ENCODE measurements around the gene GPC4. TPM values are rescaled to one million over a fixed set of nuclear protein-coding genes. Genes with fewer than 3 reads are reported as not detected.

The GPC4 gene
- total and polyA plus RNA-seq, 2 experiments from 2014 or later: 124 to 183 TPM

DNA sequence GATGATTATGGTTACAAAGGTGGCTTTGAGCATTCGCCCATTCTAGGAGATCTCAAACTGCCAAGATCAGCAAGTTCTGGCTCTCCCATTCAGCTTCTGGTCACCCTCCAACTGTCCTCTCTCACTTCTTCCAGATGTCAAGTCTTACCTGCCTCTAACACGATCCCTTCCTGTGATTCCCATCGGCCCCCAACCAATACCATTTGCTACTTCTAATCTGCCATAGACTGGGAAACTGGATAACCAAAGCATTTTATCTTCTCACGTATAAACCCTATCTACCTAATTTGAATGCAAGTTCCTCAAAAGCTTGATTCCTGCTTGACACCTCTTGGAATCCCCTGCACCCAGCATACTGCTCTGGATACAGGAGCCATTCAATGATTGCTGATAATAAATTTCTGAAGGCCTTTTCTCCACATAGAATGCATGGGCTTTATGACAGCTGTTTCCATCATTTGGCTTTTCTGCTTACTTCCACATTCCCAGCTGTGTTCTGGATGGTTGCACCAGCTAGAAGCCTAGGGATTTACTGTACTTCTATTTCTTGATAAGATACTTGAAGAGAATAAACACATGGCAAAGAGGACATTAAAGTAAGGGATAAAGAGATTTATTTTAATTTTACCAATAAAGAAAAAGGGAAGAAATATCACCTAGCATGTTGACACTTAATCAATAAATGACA is 9.6 kb downstream of the GPC4 start (continued):
- TF ChIP-seq, protein P1, sequence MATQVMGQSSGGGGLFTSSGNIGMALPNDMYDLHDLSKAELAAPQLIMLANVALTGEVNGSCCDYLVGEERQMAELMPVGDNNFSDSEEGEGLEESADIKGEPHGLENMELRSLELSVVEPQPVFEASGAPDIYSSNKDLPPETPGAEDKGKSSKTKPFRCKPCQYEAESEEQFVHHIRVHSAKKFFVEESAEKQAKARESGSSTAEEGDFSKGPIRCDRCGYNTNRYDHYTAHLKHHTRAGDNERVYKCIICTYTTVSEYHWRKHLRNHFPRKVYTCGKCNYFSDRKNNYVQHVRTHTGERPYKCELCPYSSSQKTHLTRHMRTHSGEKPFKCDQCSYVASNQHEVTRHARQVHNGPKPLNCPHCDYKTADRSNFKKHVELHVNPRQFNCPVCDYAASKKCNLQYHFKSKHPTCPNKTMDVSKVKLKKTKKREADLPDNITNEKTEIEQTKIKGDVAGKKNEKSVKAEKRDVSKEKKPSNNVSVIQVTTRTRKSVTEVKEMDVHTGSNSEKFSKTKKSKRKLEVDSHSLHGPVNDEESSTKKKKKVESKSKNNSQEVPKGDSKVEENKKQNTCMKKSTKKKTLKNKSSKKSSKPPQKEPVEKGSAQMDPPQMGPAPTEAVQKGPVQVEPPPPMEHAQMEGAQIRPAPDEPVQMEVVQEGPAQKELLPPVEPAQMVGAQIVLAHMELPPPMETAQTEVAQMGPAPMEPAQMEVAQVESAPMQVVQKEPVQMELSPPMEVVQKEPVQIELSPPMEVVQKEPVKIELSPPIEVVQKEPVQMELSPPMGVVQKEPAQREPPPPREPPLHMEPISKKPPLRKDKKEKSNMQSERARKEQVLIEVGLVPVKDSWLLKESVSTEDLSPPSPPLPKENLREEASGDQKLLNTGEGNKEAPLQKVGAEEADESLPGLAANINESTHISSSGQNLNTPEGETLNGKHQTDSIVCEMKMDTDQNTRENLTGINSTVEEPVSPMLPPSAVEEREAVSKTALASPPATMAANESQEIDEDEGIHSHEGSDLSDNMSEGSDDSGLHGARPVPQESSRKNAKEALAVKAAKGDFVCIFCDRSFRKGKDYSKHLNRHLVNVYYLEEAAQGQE (IDR thresholded peaks at IDR 0.05; ENCODE audit: unreplicated experiment): no peak

DNA sequence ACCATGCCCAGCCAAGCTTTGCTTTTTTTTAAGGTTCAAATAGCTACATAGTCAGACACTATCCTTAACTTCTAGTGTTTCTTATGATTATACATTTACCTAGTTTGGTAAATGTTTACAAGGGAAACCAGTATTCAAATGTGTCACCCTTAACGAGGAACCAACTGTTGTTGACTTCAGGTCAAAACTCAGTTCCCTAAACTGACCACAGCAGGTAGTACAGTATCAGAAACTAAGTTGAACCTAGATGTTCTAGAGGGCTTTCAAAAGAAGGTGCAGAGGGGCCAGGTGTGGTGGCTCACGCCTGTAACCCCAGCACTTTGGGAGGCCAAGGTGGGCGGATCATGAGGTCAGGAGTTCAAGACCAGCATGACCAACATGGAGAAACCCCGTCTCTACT is 11.3 kb downstream of the GPC4 start:
- H3K27ac ChIP-seq (ENCODE audit: low read depth): no peak overlapping the region
- H3K27ac Mint-ChIP-seq: no peak overlapping the region
- no peak overlapping the region for H3K4me3 Mint-ChIP-seq
- peaks cover 28% of the 10 kb centered on the region for H4K20me1 ChIP-seq (replicated peaks; ENCODE audit: insufficient read depth)
- no peak for TF ChIP-seq POLR2AphosphoS5 (IDR thresholded peaks at IDR 0.05; ENCODE audit: low read depth)
- TF ChIP-seq, protein P2, sequence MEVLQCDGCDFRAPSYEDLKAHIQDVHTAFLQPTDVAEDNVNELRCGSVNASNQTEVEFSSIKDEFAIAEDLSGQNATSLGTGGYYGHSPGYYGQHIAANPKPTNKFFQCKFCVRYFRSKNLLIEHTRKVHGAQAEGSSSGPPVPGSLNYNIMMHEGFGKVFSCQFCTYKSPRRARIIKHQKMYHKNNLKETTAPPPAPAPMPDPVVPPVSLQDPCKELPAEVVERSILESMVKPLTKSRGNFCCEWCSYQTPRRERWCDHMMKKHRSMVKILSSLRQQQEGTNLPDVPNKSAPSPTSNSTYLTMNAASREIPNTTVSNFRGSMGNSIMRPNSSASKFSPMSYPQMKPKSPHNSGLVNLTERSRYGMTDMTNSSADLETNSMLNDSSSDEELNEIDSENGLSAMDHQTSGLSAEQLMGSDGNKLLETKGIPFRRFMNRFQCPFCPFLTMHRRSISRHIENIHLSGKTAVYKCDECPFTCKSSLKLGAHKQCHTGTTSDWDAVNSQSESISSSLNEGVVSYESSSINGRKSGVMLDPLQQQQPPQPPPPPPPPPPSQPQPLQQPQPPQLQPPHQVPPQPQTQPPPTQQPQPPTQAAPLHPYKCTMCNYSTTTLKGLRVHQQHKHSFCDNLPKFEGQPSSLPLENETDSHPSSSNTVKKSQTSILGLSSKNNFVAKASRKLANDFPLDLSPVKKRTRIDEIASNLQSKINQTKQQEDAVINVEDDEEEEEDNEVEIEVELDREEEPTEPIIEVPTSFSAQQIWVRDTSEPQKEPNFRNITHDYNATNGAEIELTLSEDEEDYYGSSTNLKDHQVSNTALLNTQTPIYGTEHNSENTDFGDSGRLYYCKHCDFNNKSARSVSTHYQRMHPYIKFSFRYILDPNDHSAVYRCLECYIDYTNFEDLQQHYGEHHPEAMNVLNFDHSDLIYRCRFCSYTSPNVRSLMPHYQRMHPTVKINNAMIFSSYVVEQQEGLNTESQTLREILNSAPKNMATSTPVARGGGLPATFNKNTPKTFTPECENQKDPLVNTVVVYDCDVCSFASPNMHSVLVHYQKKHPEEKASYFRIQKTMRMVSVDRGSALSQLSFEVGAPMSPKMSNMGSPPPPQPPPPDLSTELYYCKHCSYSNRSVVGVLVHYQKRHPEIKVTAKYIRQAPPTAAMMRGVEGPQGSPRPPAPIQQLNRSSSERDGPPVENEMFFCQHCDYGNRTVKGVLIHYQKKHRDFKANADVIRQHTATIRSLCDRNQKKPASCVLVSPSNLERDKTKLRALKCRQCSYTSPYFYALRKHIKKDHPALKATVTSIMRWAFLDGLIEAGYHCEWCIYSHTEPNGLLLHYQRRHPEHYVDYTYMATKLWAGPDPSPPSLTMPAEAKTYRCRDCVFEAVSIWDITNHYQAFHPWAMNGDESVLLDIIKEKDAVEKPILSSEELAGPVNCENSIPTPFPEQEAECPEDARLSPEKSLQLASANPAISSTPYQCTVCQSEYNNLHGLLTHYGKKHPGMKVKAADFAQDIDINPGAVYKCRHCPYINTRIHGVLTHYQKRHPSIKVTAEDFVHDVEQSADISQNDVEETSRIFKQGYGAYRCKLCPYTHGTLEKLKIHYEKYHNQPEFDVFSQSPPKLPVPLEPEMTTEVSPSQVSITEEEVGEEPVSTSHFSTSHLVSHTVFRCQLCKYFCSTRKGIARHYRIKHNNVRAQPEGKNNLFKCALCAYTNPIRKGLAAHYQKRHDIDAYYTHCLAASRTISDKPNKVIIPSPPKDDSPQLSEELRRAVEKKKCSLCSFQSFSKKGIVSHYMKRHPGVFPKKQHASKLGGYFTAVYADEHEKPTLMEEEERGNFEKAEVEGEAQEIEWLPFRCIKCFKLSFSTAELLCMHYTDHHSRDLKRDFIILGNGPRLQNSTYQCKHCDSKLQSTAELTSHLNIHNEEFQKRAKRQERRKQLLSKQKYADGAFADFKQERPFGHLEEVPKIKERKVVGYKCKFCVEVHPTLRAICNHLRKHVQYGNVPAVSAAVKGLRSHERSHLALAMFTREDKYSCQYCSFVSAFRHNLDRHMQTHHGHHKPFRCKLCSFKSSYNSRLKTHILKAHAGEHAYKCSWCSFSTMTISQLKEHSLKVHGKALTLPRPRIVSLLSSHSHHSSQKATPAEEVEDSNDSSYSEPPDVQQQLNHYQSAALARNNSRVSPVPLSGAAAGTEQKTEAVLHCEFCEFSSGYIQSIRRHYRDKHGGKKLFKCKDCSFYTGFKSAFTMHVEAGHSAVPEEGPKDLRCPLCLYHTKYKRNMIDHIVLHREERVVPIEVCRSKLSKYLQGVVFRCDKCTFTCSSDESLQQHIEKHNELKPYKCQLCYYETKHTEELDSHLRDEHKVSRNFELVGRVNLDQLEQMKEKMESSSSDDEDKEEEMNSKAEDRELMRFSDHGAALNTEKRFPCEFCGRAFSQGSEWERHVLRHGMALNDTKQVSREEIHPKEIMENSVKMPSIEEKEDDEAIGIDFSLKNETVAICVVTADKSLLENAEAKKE (CRISPR knock-in tag; IDR thresholded peaks at IDR 0.05): no peak
- TF ChIP-seq ZNF331 (CRISPR knock-in tag; IDR thresholded peaks at IDR 0.05; ENCODE audit: low read depth): no peak
- no peak for TF ChIP-seq EZH2phosphoT487 (IDR thresholded peaks at IDR 0.05; ENCODE audit: unreplicated experiment)
- no peak for TF ChIP-seq NANOG (IDR thresholded peaks at IDR 0.05; ENCODE audit: borderline replicate concordance)
- TF ChIP-seq EZH2 (IDR thresholded peaks at IDR 0.05; ENCODE audit: low read depth, unreplicated experiment): no peak
- peaks cover 78% of the 10 kb centered on the region for H3K36me3 Mint-ChIP-seq (ENCODE audit: low read depth)
- no peaks in the 10 kb centered on the region for H3K9me2 ChIP-seq (ENCODE audit: insufficient read depth)
- H3F3A ChIP-seq (replicated peaks; ENCODE audit: low read depth): no peaks in the 10 kb centered on the region
- DNase-seq (ENCODE audit: low spot score) (no peak), ATAC-seq (no peak)
- no peaks in the 10 kb centered on the region for H3K27me3 ChIP-seq (ENCODE audit: insufficient read depth)
- peaks cover 100% of the 10 kb centered on the region for H3K79me2 ChIP-seq (replicated peaks; ENCODE audit: insufficient read depth)
- H3K4me2 ChIP-seq: no peak overlapping the region
- peaks cover 25% of the 10 kb centered on the region for H3K4me1 Mint-ChIP-seq
- peaks cover 7% of the 10 kb centered on the region for H3K4me1 ChIP-seq (ENCODE audit: insufficient read depth)
- peaks cover 15% of the 10 kb centered on the region; the same call in 1 of the 2 replicates for H3K36me3 ChIP-seq (ENCODE audit: insufficient read depth)
- peaks cover under 1% of the 10 kb centered on the region for H3K27me3 Mint-ChIP-seq (ENCODE audit: insufficient read depth, low read depth, poor library complexity)
- no peak overlapping the region for H2AFZ ChIP-seq
- H3K9me3 Mint-ChIP-seq: no peaks in the 10 kb centered on the region; the same call in 2 of the 3 replicates
- no peak overlapping the region for H3K4me3 ChIP-seq

Data from GM23338 (cell line).